Brain microvascular endothelial cell (primary cell): ENCODE measurements around the gene SORT1.
A peak's percentile ranks its signal among the peaks of the same experiment; 100 is the strongest.
"Not testable (repeated sequence)": the region's sequence is repeated elsewhere in the genome, so short reads cannot be mapped to it uniquely, and the experiment has no call there.

Source experiments
- DNase-seq: peaks from one replicate; pipeline ENCODE4 v3.0.0-alpha.2; 2020
- H3K27ac ChIP-seq: fragments of 250-450 bp; sonication (Bioruptor Pico); 2 replicates; pipeline ENCODE4 v1.5.1; 2020; ENCODE audit warnings: mild to moderate bottlenecking, moderate library complexity
- H3K27me3 ChIP-seq: fragments of 250-450 bp; sonication (Bioruptor Pico); replicated peaks from 2 replicates; pipeline ENCODE4 v1.5.1; 2020; ENCODE audit warnings: mild to moderate bottlenecking
- H3K36me3 ChIP-seq: fragments of 250-450 bp; sonication (Bioruptor Pico); replicated peaks from 2 replicates; pipeline ENCODE4 v1.5.1; 2020; ENCODE audit warnings: mild to moderate bottlenecking
- H3K4me3 ChIP-seq: 2 replicates; pipeline ENCODE4 v1.5.1; 2011; ENCODE audit warnings: low read depth, mild to moderate bottlenecking, control low read depth, low read length, moderate library complexity
- CTCF ChIP-seq: IDR thresholded peaks from 2 replicates; pipeline ENCODE4 v1.5.1; 2011; ENCODE audit warnings: low read depth, mild to moderate bottlenecking, moderate library complexity, low read length, control low read depth, inconsistent platforms; ENCODE audit errors: missing control alignments
- in situ Hi-C: cut with HindIII; loops from 2 replicates; pipeline ENCODE4 v1.10.0; 2017; ENCODE audit warnings: low sequenced_read_pairs, low pct_ligation_motif_present

The SORT1 gene

GRCh38 chr1:109395602-109396512 lies 1.9 kb downstream of the SORT1 start:
- in situ Hi-C loops = no loop called here
- peak overlapping the region; percentile 78 for H3K27ac ChIP-seq
- peak overlapping the region; percentile 63 for H3K4me3 ChIP-seq

GRCh38 chr1:109395282-109395599 lies 2.5 kb downstream of the SORT1 start:
- H3K4me3 ChIP-seq, in situ Hi-C loops, H3K36me3 ChIP-seq, H3K27me3 ChIP-seq: not testable (repeated sequence)
- peak overlapping the region; percentile 78 for H3K27ac ChIP-seq
- peak; percentile 72 for DNase-seq

More at GRCh38 chr1:109395602-109396512, 1.9 kb downstream of the SORT1 start:
- no peak for TF ChIP-seq CTCF
- Histone ChIP-seq H3K27me3 (no peaks in the 10 kb centered on the region), H3K36me3 (peaks cover 2% of the 10 kb centered on the region)
- DNase-seq = peak; percentile 44

- H3K27ac ChIP-seq = peak overlapping the region; percentile 78
Observed at GRCh38 chr1:109394591-109395281, 3.0 kb downstream of the SORT1 start.

GRCh38 chr1:109393617-109394233 lies 4.0 kb downstream of the SORT1 start:
- Histone ChIP-seq H3K27ac (peak overlapping the region; percentile 78), H3K27me3 (no peaks in the 10 kb centered on the region), H3K4me3 (no peak overlapping the region), H3K36me3 (no peaks in the 10 kb centered on the region)
- in situ Hi-C loops = no loop called here
- no peak for TF ChIP-seq CTCF
- DNase-seq = no peak

More at GRCh38 chr1:109394591-109395281, 3.0 kb downstream of the SORT1 start:
- no peak overlapping the region for H3K4me3 ChIP-seq
- no peak for DNase-seq
- in situ Hi-C loops = no loop called here
- H3K27me3 ChIP-seq = no peaks in the 10 kb centered on the region
- TF ChIP-seq CTCF = no peak
- H3K36me3 ChIP-seq = no peaks in the 10 kb centered on the region

GRCh38 chr1:109392788-109393616 lies 4.7 kb downstream of the SORT1 start:
- Histone ChIP-seq H3K27ac (peak overlapping the region; percentile 78), H3K36me3 (no peaks in the 10 kb centered on the region), H3K27me3 (no peaks in the 10 kb centered on the region), H3K4me3 (peak overlapping the region; percentile 35)
- TF ChIP-seq CTCF = no peak
- peak; percentile 65 for DNase-seq
- in situ Hi-C loops = no loop called here
